Measurements from ENCODE around the gene SORCS3.

GRCh38 chr10:104774234-104774633 is 133.1 kb downstream of the SORCS3 start:
- TF ChIP-seq, protein P1, sequence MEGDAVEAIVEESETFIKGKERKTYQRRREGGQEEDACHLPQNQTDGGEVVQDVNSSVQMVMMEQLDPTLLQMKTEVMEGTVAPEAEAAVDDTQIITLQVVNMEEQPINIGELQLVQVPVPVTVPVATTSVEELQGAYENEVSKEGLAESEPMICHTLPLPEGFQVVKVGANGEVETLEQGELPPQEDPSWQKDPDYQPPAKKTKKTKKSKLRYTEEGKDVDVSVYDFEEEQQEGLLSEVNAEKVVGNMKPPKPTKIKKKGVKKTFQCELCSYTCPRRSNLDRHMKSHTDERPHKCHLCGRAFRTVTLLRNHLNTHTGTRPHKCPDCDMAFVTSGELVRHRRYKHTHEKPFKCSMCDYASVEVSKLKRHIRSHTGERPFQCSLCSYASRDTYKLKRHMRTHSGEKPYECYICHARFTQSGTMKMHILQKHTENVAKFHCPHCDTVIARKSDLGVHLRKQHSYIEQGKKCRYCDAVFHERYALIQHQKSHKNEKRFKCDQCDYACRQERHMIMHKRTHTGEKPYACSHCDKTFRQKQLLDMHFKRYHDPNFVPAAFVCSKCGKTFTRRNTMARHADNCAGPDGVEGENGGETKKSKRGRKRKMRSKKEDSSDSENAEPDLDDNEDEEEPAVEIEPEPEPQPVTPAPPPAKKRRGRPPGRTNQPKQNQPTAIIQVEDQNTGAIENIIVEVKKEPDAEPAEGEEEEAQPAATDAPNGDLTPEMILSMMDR (IDR thresholded peaks at IDR 0.05), result no peak
- TF ChIP-seq POLR2AphosphoS5 (IDR thresholded peaks at IDR 0.05) (no peak), EP300 (IDR thresholded peaks at IDR 0.05) (no peak), POLR2A (IDR thresholded peaks at IDR 0.05; ENCODE audit: low read depth) (no peak)

Measured in esophagus muscularis mucosa (tissue), 4 donors.